HEK293 (cell line): ENCODE results near the gene DCTN1.

ENCODE experiments used
- CTCF ChIP-seq: fragments of 450-650 bp; formaldehyde crosslinking; IDR thresholded peaks from 2 replicates; pipeline ENCODE4 v1.5.1; 2016; ENCODE audit warnings: missing biosample characterization, missing genetic modification characterization
- ELK4 ChIP-seq: IDR thresholded peaks from 2 replicates; pipeline ENCODE4 v1.6.1; 2011; ENCODE audit warnings: mild to moderate bottlenecking, low read depth, low read length, borderline replicate concordance
- MYNN ChIP-seq: fragments of 450-650 bp; formaldehyde crosslinking; IDR thresholded peaks from 2 replicates; pipeline ENCODE4 v1.5.1; 2016; ENCODE audit warnings: missing biosample characterization, missing genetic modification characterization, borderline replicate concordance
- ZBTB17 ChIP-seq: fragments of 450-650 bp; formaldehyde crosslinking; IDR thresholded peaks from 2 replicates; pipeline ENCODE4 v1.5.1; 2016; ENCODE audit warnings: missing biosample characterization, missing genetic modification characterization
- ZNF24 ChIP-seq: fragments of 450-650 bp; formaldehyde crosslinking; IDR thresholded peaks from 2 replicates; pipeline ENCODE4 v1.5.1; 2016; ENCODE audit warnings: missing biosample characterization, missing genetic modification characterization
- ZNF530 ChIP-seq: fragments of 450-650 bp; formaldehyde crosslinking; IDR thresholded peaks from 2 replicates; pipeline ENCODE4 v1.5.1; 2016; ENCODE audit warnings: low read depth, missing biosample characterization, missing genetic modification characterization
- ZNF585B ChIP-seq: fragments of 450-650 bp; formaldehyde crosslinking; IDR thresholded peaks from 2 replicates; pipeline ENCODE4 v1.5.1; 2016; ENCODE audit warnings: missing biosample characterization, missing genetic modification characterization
- ZNF639 ChIP-seq: fragments of 450-650 bp; formaldehyde crosslinking; IDR thresholded peaks from 2 replicates; pipeline ENCODE4 v1.5.1; 2016; ENCODE audit warnings: missing biosample characterization, missing genetic modification characterization

- TF ChIP-seq CTCF (tag by site-specific recombination): no peak
- no peak for TF ChIP-seq ZNF585B
- no peak for TF ChIP-seq ZNF639 (tag by site-specific recombination)
- TF ChIP-seq MYNN (tag by site-specific recombination): no peak
- no peak for TF ChIP-seq ELK4
- TF ChIP-seq ZNF530: no peak
- TF ChIP-seq ZNF24 (tag by site-specific recombination): no peak
- no peak for TF ChIP-seq ZBTB17 (tag by site-specific recombination)
These were observed 21.8 kb upstream of the DCTN1 start for GRCh38 chr2:74401891-74402290.
